ES-I3 (cell line): ENCODE data around the gene KNL1.
"Not testable (repeated sequence)": the region's sequence is repeated elsewhere in the genome, so short reads cannot be mapped to it uniquely, and the experiment has no call there.

Source experiments
- H3K36me3 ChIP-seq: 2 replicates; pipeline ENCODE4 v1.6.1; 2013; ENCODE audit warnings: mild to moderate bottlenecking, low read length, control low read depth, moderate library complexity; ENCODE audit not compliant: insufficient read depth
- H3K4me1 ChIP-seq: 2 replicates; pipeline ENCODE4 v1.6.1; 2013; ENCODE audit warnings: mild to moderate bottlenecking, control low read depth, low read length; ENCODE audit not compliant: insufficient read depth
- H3K9ac ChIP-seq: 2 replicates; pipeline ENCODE4 v1.6.1; 2013; ENCODE audit warnings: low read depth, mild to moderate bottlenecking, low read length, moderate library complexity
- H3K9me3 ChIP-seq: 2 replicates; pipeline ENCODE4 v1.6.1; 2013; ENCODE audit warnings: mild to moderate bottlenecking, low read length, moderate library complexity; ENCODE audit not compliant: control insufficient read depth, insufficient read depth

KNL1 gene

GRCh38 chr15:40676906-40677305, 82.9 kb downstream of the KNL1 start:
- not testable (repeated sequence) for H3K9ac ChIP-seq, H3K36me3 ChIP-seq, H3K4me1 ChIP-seq, H3K9me3 ChIP-seq

GRCh38 chr15:40680151-40680550, 86.1 kb downstream of the KNL1 start:
- Histone ChIP-seq H3K9ac (no peak overlapping the region), H3K36me3 (no peaks in the 10 kb centered on the region), H3K9me3 (no peaks in the 10 kb centered on the region)

DNA sequence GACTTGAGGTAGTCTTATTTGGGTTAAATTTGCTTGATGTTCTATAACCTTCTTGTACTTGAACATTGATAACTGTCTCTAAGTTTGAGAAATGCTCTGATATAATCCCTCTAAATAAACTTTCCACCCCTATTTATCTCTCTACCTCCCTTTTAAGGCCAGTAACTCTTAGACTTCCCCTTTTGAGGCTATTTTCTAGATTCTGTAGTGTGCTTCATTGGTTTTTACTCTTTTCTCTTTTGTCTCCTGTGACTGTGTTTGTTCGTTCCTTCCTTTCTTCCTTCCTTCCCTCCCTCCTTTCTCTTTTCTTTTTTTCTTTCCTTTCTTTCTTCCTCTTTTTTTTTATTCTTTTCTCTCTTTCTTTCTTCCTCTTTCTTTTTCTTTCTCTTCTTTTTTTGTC, 86.9 kb downstream of the KNL1 start:
- not testable (repeated sequence) for H3K9ac ChIP-seq, H3K4me1 ChIP-seq

More at GRCh38 chr15:40680151-40680550, 86.1 kb downstream of the KNL1 start:
- H3K4me1 ChIP-seq: no peaks in the 10 kb centered on the region

GRCh38 chr15:40684381-40684780, 90.3 kb downstream of the KNL1 start:
- no peaks in the 10 kb centered on the region for H3K36me3 ChIP-seq
- H3K4me1 ChIP-seq: peaks cover 5% of the 10 kb centered on the region; the same call in 1 of the 2 replicates
- no peak overlapping the region for H3K9ac ChIP-seq
- no peaks in the 10 kb centered on the region for H3K9me3 ChIP-seq

More for the DNA sequence above, 86.9 kb downstream of the KNL1 start:
- H3K36me3 ChIP-seq, H3K9me3 ChIP-seq: not testable (repeated sequence)

GRCh38 chr15:40685376-40685775, 91.3 kb downstream of the KNL1 start:
- Histone ChIP-seq H3K9me3 (no peaks in the 10 kb centered on the region), H3K36me3 (no peaks in the 10 kb centered on the region), H3K4me1 (peaks cover 8% of the 10 kb centered on the region; the same call in 1 of the 2 replicates), H3K9ac (no peak overlapping the region)

- H3K4me1 ChIP-seq: peaks cover 8% of the 10 kb centered on the region; the same call in 1 of the 2 replicates
- no peaks in the 10 kb centered on the region for H3K36me3 ChIP-seq
- no peaks in the 10 kb centered on the region for H3K9me3 ChIP-seq
- H3K9ac ChIP-seq: no peak overlapping the region
Observed at GRCh38 chr15:40688932-40689799, 95.1 kb downstream of the KNL1 start.

DNA sequence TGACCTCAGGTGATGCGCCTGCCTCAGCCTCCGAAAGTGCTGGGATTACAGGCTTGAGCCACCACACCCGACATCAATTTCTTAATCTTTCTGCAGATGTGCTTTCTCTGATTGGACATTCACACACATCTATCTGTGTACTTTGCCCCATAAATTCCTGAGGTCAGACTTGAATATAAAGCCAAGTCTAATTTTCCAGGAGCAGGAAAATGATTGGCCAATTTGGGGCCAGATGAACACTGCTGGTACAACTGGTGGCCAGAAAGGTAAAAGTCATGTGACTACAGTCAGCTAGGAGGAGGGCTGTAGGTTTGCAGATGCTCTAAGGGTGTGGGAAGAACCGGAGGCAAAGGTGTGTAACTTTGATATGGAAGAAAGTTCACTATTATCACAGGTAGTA, 97.7 kb downstream of the KNL1 start:
- H3K4me1 ChIP-seq: peaks cover 8% of the 10 kb centered on the region; the same call in 1 of the 2 replicates
- no peaks in the 10 kb centered on the region for H3K9me3 ChIP-seq
- no peaks in the 10 kb centered on the region for H3K36me3 ChIP-seq
- H3K9ac ChIP-seq: no peak overlapping the region

DNA sequence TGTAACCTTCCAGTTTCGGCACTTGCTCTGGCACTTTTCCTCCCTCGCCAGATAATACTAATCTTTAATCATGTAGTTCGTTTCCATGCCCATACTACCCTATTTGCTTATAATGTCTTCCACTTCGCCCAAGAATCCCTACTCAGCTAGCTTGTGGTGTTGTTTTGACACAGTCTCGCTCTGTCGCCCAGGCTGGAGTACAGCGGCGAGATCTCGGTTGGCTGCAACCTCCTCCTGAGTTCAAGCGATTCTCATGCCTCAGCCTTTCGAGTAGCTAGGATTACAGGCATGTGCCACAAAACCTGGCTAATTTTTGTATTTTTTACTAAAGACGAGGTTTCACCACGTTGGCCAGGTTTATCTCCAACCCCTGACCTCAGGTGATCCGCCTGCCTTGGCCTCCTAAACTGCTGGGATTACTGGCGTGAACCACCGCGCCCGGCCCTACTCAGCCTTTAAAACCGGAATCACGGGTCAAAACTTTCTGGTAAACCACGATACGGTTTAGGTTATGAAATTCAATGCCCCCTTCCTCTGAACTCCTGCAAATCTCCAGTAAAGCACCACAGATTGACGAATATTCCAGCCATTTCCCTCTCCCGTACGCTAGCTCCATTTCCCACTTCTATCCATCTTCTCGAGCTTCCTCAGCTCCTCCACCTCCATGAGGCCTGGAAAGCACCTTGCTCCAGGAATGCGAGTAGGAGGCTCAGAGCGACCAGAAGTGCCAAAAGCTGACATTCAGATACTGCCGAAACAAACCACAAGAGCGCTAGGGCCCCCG, 100.0 kb downstream of the KNL1 start:
- Histone ChIP-seq H3K9ac (peak overlapping the region; percentile 99), H3K36me3 (no peaks in the 10 kb centered on the region)

GRCh38 chr15:40694688-40695468, 100.8 kb downstream of the KNL1 start, which contains the start of gene RAD51:
RAD51 (plus strand) TSS chr15:40695174; CDS start chr15:40698759, 3,585 bp downstream.
- no peaks in the 10 kb centered on the region; the same call in 1 of the 2 replicates for H3K4me1 ChIP-seq
- H3K36me3 ChIP-seq: no peaks in the 10 kb centered on the region
- peak within 1 kb of the TSS; percentile 99 for H3K9ac ChIP-seq
- H3K9me3 ChIP-seq: no peaks in the 10 kb centered on the region

More for the DNA sequence above, 100.0 kb downstream of the KNL1 start:
- Histone ChIP-seq H3K4me1 (peaks cover 4% of the 10 kb centered on the region; the same call in 1 of the 2 replicates), H3K9me3 (no peaks in the 10 kb centered on the region)

- H3K4me1 ChIP-seq: no peaks in the 10 kb centered on the region; the same call in 1 of the 2 replicates
- no peaks in the 10 kb centered on the region for H3K9me3 ChIP-seq
- H3K36me3 ChIP-seq: no peaks in the 10 kb centered on the region; the same call in 1 of the 2 replicates
- peak overlapping the region; percentile 99 for H3K9ac ChIP-seq
Observed at GRCh38 chr15:40695469-40695890, 101.4 kb downstream of the KNL1 start.

DNA sequence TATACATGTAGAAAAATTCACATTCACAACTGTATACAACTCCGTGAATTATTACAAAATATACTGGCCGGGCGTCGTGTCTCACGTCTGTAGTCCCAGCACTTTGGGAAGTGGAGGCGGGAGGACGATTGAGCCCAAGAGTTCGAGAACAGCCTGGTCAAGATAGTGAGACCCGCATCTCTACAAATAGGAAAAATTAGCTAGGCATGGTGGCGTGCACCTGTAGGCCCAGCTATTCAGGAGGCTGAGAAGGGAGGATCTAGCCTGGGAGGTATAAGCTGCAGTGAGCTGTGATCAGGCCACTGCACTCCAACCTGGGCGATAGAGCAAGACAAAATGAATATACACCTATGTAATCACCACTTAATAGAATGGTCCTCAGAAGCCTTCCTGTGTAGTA, 102.2 kb downstream of the KNL1 start:
- H3K9ac ChIP-seq: peak overlapping the region; percentile 99; the same call in 1 of the 2 replicates
- H3K36me3 ChIP-seq: no peaks in the 10 kb centered on the region; the same call in 1 of the 2 replicates
- no peaks in the 10 kb centered on the region for H3K9me3 ChIP-seq
- H3K4me1 ChIP-seq: no peaks in the 10 kb centered on the region; the same call in 1 of the 2 replicates

DNA sequence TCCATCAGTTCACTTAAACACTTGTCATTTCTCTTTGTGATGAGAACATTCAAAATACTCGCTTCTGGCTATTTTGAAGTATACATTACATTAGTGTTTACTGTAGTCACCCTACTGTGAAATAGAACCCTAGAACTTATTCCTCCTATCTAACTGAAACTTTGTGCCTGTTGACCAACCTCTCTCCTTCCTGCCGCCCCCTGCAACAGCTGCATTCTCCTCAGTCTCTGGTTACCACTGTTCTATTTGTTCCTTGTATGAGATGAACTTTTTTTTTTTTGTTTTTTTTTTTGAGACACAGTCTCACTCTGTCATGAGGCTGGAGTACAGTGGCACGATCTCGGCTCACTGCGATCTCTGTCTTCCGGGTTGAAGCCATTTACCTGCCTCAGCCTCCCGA, 103.9 kb downstream of the KNL1 start:
- Histone ChIP-seq H3K9me3 (no peaks in the 10 kb centered on the region), H3K9ac (no peak overlapping the region), H3K36me3 (peaks cover 3% of the 10 kb centered on the region; the same call in 1 of the 2 replicates), H3K4me1 (no peaks in the 10 kb centered on the region; the same call in 1 of the 2 replicates)

GRCh38 chr15:40702077-40702476, 108.0 kb downstream of the KNL1 start:
- peaks cover 11% of the 10 kb centered on the region for H3K36me3 ChIP-seq
- H3K9me3 ChIP-seq: no peaks in the 10 kb centered on the region
- H3K4me1 ChIP-seq: no peaks in the 10 kb centered on the region
- H3K9ac ChIP-seq: no peak overlapping the region

DNA sequence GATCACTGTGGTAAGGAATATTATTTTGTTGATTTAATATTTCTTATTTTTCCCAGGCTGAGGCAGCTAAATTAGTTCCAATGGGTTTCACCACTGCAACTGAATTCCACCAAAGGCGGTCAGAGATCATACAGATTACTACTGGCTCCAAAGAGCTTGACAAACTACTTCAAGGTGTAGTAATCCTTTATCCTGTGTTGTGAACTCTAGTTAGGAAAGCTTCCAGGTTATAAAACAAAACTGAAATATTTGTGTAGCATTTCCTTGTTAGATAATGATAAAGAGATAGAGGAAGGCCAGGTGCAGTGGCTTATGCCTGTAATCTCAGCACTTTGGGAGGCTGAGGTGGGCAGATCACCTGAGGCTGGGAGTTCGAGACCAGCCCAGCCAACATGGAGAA, 112.1 kb downstream of the KNL1 start:
- Histone ChIP-seq H3K36me3 (peaks cover 16% of the 10 kb centered on the region), H3K9me3 (no peaks in the 10 kb centered on the region), H3K4me1 (no peaks in the 10 kb centered on the region), H3K9ac (no peak overlapping the region)
